ENCODE results near the gene SLC22A7.

Gene SLC22A7

GRCh38 chr6:43277306-43277642, 20.8 kb upstream of the SLC22A7 start:
- ATAC-seq: no peak

GRCh38 chr6:43277643-43278523, 20.2 kb upstream of the SLC22A7 start:
- TF ChIP-seq OSR1 (CRISPR knock-in tag; IDR thresholded peaks at IDR 0.05): no peak
- no peak for TF ChIP-seq ESRRG (CRISPR knock-in tag; IDR thresholded peaks at IDR 0.05)
- TF ChIP-seq SNAI2 (CRISPR knock-in tag; IDR thresholded peaks at IDR 0.05): no peak
- no peak for TF ChIP-seq CREB5 (CRISPR knock-in tag; IDR thresholded peaks at IDR 0.05; ENCODE audit: low read depth)

More at GRCh38 chr6:43277306-43277642, 20.8 kb upstream of the SLC22A7 start:
- no peak for TF ChIP-seq ZC3H10 (CRISPR knock-in tag; IDR thresholded peaks at IDR 0.05)
- no peak for TF ChIP-seq RARB (CRISPR knock-in tag; IDR thresholded peaks at IDR 0.05)
- TF ChIP-seq POU6F1 (CRISPR knock-in tag; IDR thresholded peaks at IDR 0.05; ENCODE audit: borderline replicate concordance, low read depth): no peak
- no peak for TF ChIP-seq TSHZ2 (CRISPR knock-in tag; IDR thresholded peaks at IDR 0.05)
- TF ChIP-seq SNAI2 (CRISPR knock-in tag; IDR thresholded peaks at IDR 0.05): no peak
- no peak for TF ChIP-seq PATZ1 (CRISPR knock-in tag; IDR thresholded peaks at IDR 0.05; ENCODE audit: borderline replicate concordance)
- no peak for TF ChIP-seq ZNF565 (CRISPR knock-in tag; conservative IDR thresholded peaks at IDR 0.05; ENCODE audit: low read depth)
- no peak for TF ChIP-seq CSRNP3 (CRISPR knock-in tag; IDR thresholded peaks at IDR 0.05)
- TF ChIP-seq GLIS3 (CRISPR knock-in tag; IDR thresholded peaks at IDR 0.05): no peak
- no peak for TF ChIP-seq ARNTL (CRISPR knock-in tag; IDR thresholded peaks at IDR 0.05; ENCODE audit: borderline replicate concordance, low read depth)
- no peak for TF ChIP-seq ZFP30 (CRISPR knock-in tag; IDR thresholded peaks at IDR 0.05)

GRCh38 chr6:43278524-43279078, 19.5 kb upstream of the SLC22A7 start:
- peak; percentile 51 for ATAC-seq
- TF ChIP-seq TSHZ2 (CRISPR knock-in tag; IDR thresholded peaks at IDR 0.05) (no peak), ZFP3 (CRISPR knock-in tag; IDR thresholded peaks at IDR 0.05) (no peak), PATZ1 (CRISPR knock-in tag; IDR thresholded peaks at IDR 0.05; ENCODE audit: borderline replicate concordance) (no peak), SNAI2 (CRISPR knock-in tag; IDR thresholded peaks at IDR 0.05) (no peak), RARB (CRISPR knock-in tag; IDR thresholded peaks at IDR 0.05) (no peak), ZFP30 (CRISPR knock-in tag; IDR thresholded peaks at IDR 0.05) (no peak), OSR1 (CRISPR knock-in tag; IDR thresholded peaks at IDR 0.05) (no peak), PPARA (CRISPR knock-in tag; IDR thresholded peaks at IDR 0.05; ENCODE audit: borderline replicate concordance) (no peak), ARNTL (CRISPR knock-in tag; IDR thresholded peaks at IDR 0.05; ENCODE audit: borderline replicate concordance, low read depth) (no peak), TCF4 (CRISPR knock-in tag; IDR thresholded peaks at IDR 0.05; ENCODE audit: borderline replicate concordance) (no peak), TOX (CRISPR knock-in tag; IDR thresholded peaks at IDR 0.05; ENCODE audit: borderline replicate concordance) (no peak), CSRNP3 (CRISPR knock-in tag; IDR thresholded peaks at IDR 0.05) (no peak), GLIS3 (CRISPR knock-in tag; IDR thresholded peaks at IDR 0.05) (no peak), CSDC2 (CRISPR knock-in tag; IDR thresholded peaks at IDR 0.05) (no peak)

More at GRCh38 chr6:43277643-43278523, 20.2 kb upstream of the SLC22A7 start:
- ATAC-seq: peak; percentile 33

All from SK-N-SH treated with all-trans-retinoic acid at 6 μM for 48 hours (cell line).